HEK293T (cell line): ENCODE results near the gene DNAJC3.

Source experiments
- FOXK2 ChIP-seq: fragments of 450-650 bp; IDR thresholded peaks from 2 replicates; pipeline ENCODE4 v1.6.1; 2016; ENCODE audit warnings: mild to moderate bottlenecking
- L3MBTL2 ChIP-seq: fragments of 450-650 bp; conservative IDR thresholded peaks from 2 replicates; pipeline ENCODE4 v1.6.1; 2016; ENCODE audit warnings: mild to moderate bottlenecking

GRCh38 chr13:95650696-95651095 is 26.2 kb upstream of the DNAJC3 start:
- TF ChIP-seq L3MBTL2 (no peak), FOXK2 (no peak)
